MM.1S (cell line): ENCODE data around the gene RERE.

Experiments used
- DNase-seq: peaks from one replicate; pipeline ENCODE4 v3.0.0-alpha.2; 2015
- H2AFZ ChIP-seq: fragments of 300-600 bp; sonication (generic); 2 replicates; pipeline ENCODE4 v1.6.0; 2016; ENCODE audit warnings: antibody characterized with exemption, low read length
- H3F3A ChIP-seq: fragments of 300-600 bp; sonication (generic); 2 replicates; pipeline ENCODE4 v1.6.1; 2016; ENCODE audit warnings: mild to moderate bottlenecking, antibody characterized with exemption, low read length, moderate library complexity, mixed read lengths; ENCODE audit not compliant: insufficient read depth
- H3K27ac ChIP-seq: fragments of 300-600 bp; sonication (generic); 2 replicates; pipeline ENCODE4 v1.5.1; 2016; ENCODE audit warnings: mild to moderate bottlenecking, low read length
- H3K27me3 ChIP-seq: fragments of 300-600 bp; sonication (generic); replicated peaks from 2 replicates; pipeline ENCODE4 v1.6.0; 2016; ENCODE audit warnings: low read length; ENCODE audit not compliant: insufficient read depth
- H3K36me3 ChIP-seq: fragments of 300-600 bp; sonication (generic); replicated peaks from 2 replicates; pipeline ENCODE4 v1.6.1; 2016; ENCODE audit warnings: mild to moderate bottlenecking, low read length, mixed read lengths; ENCODE audit not compliant: insufficient read depth
- H3K4me1 ChIP-seq: fragments of 300-600 bp; sonication (generic); 2 replicates; pipeline ENCODE4 v1.6.1; 2016; ENCODE audit warnings: low read length, mixed read lengths
- H3K4me2 ChIP-seq: fragments of 300-600 bp; sonication (generic); 2 replicates; pipeline ENCODE4 v1.6.0; 2016; ENCODE audit warnings: low read depth, low read length
- H3K4me3 ChIP-seq: fragments of 300-600 bp; sonication (generic); 2 replicates; pipeline ENCODE4 v1.5.1; 2016; ENCODE audit warnings: low read length, mixed read lengths
- H3K79me2 ChIP-seq: fragments of 300-600 bp; sonication (generic); 2 replicates; pipeline ENCODE4 v1.6.1; 2016; ENCODE audit warnings: mixed run types, low read length, mixed read lengths
- H3K9ac ChIP-seq: fragments of 300-600 bp; sonication (generic); 2 replicates; pipeline ENCODE4 v1.6.1; 2016; ENCODE audit warnings: low read length, mixed read lengths
- H3K9me2 ChIP-seq: fragments of 300-600 bp; sonication (generic); replicated peaks from 2 replicates; pipeline ENCODE4 v1.6.1; 2016; ENCODE audit warnings: mild to moderate bottlenecking, low read length, mixed read lengths; ENCODE audit not compliant: insufficient read depth
- H3K9me3 ChIP-seq: fragments of 300-600 bp; sonication (generic); replicated peaks from 2 replicates; pipeline ENCODE4 v1.6.1; 2016; ENCODE audit warnings: mild to moderate bottlenecking, low read length, mixed read lengths; ENCODE audit not compliant: insufficient read depth
- H4K20me1 ChIP-seq: fragments of 300-600 bp; sonication (generic); 2 replicates; pipeline ENCODE4 v1.6.1; 2016; ENCODE audit warnings: mild to moderate bottlenecking, low read length, moderate library complexity, mixed read lengths; ENCODE audit not compliant: insufficient read depth
- EZH2 ChIP-seq: fragments of 300-600 bp; sonication (generic); optimal IDR thresholded peaks from 2 replicates; pipeline ENCODE3; 2017; ENCODE audit warnings: low read depth, mild to moderate bottlenecking, antibody characterized with exemption, low read length, mixed read lengths
- EZH2phosphoT487 ChIP-seq: fragments of 300-600 bp; sonication (generic); IDR thresholded peaks from 2 replicates; pipeline ENCODE4 v1.6.1; 2018; ENCODE audit warnings: antibody characterized with exemption, low read length
- TF ChIP-seq, protein P1 (sequence below): fragments of 300-600 bp; sonication (generic); IDR thresholded peaks from 2 replicates; pipeline ENCODE4 v1.5.1; 2016; ENCODE audit warnings: antibody characterized with exemption, low read length, mixed read lengths

Gene RERE

DNA sequence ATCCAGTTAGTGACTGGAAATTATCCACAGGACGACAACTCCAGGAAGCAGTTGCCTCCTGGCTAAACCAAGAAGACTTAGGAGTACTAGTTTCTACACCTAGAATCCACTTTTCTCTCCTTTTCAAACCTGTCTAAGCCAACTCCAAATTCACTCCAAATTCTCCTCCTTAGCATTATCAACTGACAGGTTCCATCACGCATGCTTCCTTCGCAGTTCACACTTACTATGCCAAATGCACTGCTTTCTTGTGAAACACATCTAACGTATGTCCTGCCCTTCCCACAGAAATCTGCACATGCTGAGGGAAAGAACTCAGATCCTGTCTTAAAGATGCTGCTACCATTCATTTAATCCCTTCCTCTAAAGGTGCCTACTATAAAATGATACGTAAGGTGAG is 225.9 kb downstream of the RERE start:
- Histone ChIP-seq H3F3A (peaks cover 27% of the 10 kb centered on the region), H3K27me3 (no peaks in the 10 kb centered on the region), H3K4me3 (no peak overlapping the region), H2AFZ (no peak overlapping the region), H3K9me3 (no peaks in the 10 kb centered on the region), H3K4me1 (peaks cover 34% of the 10 kb centered on the region), H3K79me2 (peaks cover 76% of the 10 kb centered on the region), H3K4me2 (peak overlapping the region; percentile 66), H3K36me3 (no peaks in the 10 kb centered on the region), H3K27ac (peak overlapping the region; percentile 46; the same call in 1 of the 2 replicates), H3K9me2 (no peaks in the 10 kb centered on the region), H4K20me1 (no peaks in the 10 kb centered on the region), H3K9ac (no peak overlapping the region)
- no peak for DNase-seq
- TF ChIP-seq, protein P1, sequence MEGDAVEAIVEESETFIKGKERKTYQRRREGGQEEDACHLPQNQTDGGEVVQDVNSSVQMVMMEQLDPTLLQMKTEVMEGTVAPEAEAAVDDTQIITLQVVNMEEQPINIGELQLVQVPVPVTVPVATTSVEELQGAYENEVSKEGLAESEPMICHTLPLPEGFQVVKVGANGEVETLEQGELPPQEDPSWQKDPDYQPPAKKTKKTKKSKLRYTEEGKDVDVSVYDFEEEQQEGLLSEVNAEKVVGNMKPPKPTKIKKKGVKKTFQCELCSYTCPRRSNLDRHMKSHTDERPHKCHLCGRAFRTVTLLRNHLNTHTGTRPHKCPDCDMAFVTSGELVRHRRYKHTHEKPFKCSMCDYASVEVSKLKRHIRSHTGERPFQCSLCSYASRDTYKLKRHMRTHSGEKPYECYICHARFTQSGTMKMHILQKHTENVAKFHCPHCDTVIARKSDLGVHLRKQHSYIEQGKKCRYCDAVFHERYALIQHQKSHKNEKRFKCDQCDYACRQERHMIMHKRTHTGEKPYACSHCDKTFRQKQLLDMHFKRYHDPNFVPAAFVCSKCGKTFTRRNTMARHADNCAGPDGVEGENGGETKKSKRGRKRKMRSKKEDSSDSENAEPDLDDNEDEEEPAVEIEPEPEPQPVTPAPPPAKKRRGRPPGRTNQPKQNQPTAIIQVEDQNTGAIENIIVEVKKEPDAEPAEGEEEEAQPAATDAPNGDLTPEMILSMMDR: no peak
- TF ChIP-seq EZH2phosphoT487 (no peak), EZH2 (no peak)

DNA sequence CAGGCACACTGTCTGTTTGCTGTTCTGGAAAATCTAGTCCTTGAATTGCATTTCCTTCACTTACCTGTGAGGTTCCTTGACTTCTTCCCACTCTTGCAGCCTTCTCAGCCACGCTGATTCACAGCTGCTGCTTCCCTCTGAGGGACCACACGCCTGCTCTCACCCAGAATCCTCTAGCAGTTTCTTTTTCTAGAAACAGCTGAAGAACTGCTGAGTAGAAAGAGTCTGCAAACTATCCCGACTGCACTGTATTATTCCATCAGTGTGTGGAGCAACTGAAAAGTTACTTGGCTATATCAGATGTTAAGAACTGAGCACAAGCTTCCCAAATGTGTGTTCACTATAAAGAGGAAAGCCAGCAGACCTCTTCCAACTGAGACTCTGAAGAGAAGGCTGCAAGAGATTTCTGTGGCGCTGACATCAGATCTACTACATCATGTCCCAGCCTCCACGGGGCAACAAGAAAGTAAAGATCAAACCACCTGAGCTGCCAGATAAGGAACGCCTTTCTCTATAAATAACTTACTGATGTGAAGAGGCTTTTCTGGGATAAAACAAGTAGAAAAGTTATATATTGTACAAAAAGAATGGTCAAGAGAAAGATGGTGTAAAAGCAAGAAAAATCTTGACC is 226.6 kb downstream of the RERE start:
- Histone ChIP-seq H3K36me3 (no peaks in the 10 kb centered on the region), H3K9me3 (no peaks in the 10 kb centered on the region), H3K79me2 (peaks cover 84% of the 10 kb centered on the region), H3K4me2 (peak overlapping the region; percentile 66), H3K9ac (peak overlapping the region; percentile 0; the same call in 1 of the 2 replicates), H3K27me3 (no peaks in the 10 kb centered on the region), H3K4me1 (peaks cover 28% of the 10 kb centered on the region), H3F3A (peaks cover 19% of the 10 kb centered on the region), H3K9me2 (no peaks in the 10 kb centered on the region), H4K20me1 (no peaks in the 10 kb centered on the region), H2AFZ (peak overlapping the region; percentile 15; the same call in 1 of the 2 replicates), H3K27ac (peak overlapping the region; percentile 46; the same call in 1 of the 2 replicates), H3K4me3 (peak overlapping the region; percentile 31)
- DNase-seq: peak; percentile 63
- no peak for TF ChIP-seq EZH2
- TF ChIP-seq, protein P1: no peak

DNA sequence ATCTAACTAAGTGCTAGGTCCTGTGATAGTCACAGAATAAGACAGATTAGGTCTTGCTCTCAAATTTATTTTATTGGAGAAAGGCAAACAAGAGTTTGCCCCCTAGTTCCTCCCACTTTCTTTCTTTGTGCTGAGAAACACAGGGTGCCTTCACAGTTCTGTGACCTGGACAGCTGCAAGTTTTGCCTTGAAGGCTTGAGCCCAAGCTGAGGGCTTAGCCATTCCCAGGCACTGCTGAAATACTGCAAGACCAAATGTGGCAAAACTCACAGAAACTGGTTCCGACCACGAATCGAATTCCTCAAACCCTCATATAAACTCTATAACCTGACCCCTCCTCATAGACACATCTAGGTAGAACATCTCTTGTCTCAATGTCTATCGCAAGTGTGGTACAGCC is 227.9 kb downstream of the RERE start:
- Histone ChIP-seq H3K4me3 (no peak overlapping the region), H3K9me2 (no peaks in the 10 kb centered on the region), H3K9ac (no peak overlapping the region), H2AFZ (no peak overlapping the region), H3K9me3 (no peaks in the 10 kb centered on the region), H3K36me3 (no peaks in the 10 kb centered on the region), H3K79me2 (peaks cover 83% of the 10 kb centered on the region), H3K4me2 (peak overlapping the region; percentile 66; the same call in 1 of the 2 replicates), H3K27me3 (no peaks in the 10 kb centered on the region), H3K27ac (no peak overlapping the region), H4K20me1 (no peaks in the 10 kb centered on the region), H3F3A (peaks cover 15% of the 10 kb centered on the region), H3K4me1 (peaks cover 24% of the 10 kb centered on the region)
- TF ChIP-seq EZH2phosphoT487 (no peak), EZH2 (no peak)
- TF ChIP-seq, protein P1: no peak
- DNase-seq: no peak
